ENCODE results near the gene ZNF830. TPM values are rescaled to one million over a fixed set of nuclear protein-coding genes. Genes with fewer than 3 reads are reported as not detected.

The ZNF830 gene
- total and polyA plus RNA-seq, 9 of the 15 experiments (the other 6 are each of a cell fraction or from before 2014, with no cell fraction given) = 13.1 to 28.7 (median 21.7) TPM

GRCh38 chr17:34980681-34981537 is 19.6 kb downstream of the ZNF830 start:
- Histone ChIP-seq H2AFZ (ENCODE audit: low read depth, low read length) (peak overlapping the region; percentile 90), H3K36me3 (ENCODE audit: control insufficient read depth, insufficient read depth, low read length) (peaks cover 28% of the 10 kb centered on the region), H3K27me3 (ENCODE audit: control insufficient read depth in 2 of 2, insufficient read depth in 2 of 2, low read length in 2 of 2) (no peaks in the 10 kb centered on the region), H3K4me1 (replicated peaks in 1 of 2; ENCODE audit: control insufficient read depth in 2 of 2, insufficient read depth in 2 of 2, low read length in 2 of 2) (peaks cover 17 to 26% of the 10 kb centered on the region in 2 experiments; a peak in 4 of 5 replicates), H3K4me2 (ENCODE audit: insufficient read depth, low read length) (peak overlapping the region; percentile 89), H3K4me3 (peak overlapping the region; percentile 78), H3K79me2 (ENCODE audit: control insufficient read depth, insufficient read depth, low read length) (peaks cover 49% of the 10 kb centered on the region), H3K9me1 (ENCODE audit: control insufficient read depth, insufficient read depth, low read length) (no peaks in the 10 kb centered on the region), H3K9ac (ENCODE audit: insufficient read depth in 1 of 2, low read depth in 2 of 2, low read length in 2 of 2) (peak overlapping the region; percentile 97 to 99), H4K20me1 (replicated peaks; ENCODE audit: control insufficient read depth, insufficient read depth, low read length) (no peaks in the 10 kb centered on the region), H3K9me3 (replicated peaks; ENCODE audit: control insufficient read depth, insufficient read depth, low read depth, low read length) (no peaks in the 10 kb centered on the region), H3K27ac (ENCODE audit: extremely low read depth, low read depth, low read length) (peak overlapping the region; percentile 96)
- no TSS peak for BruUV-seq (replicated peaks)
- FAIRE-seq (peak; percentile 48), ATAC-seq (peak; percentile 88), DNase-seq (ENCODE audit: extremely low read depth in 1 of 4, low spot score in 3 of 4) (peak; percentile 85 to 97 (median 94))
- intact Hi-C loops (cut with micrococcal nuclease) = loop anchor here (2.0 to 5.0 kb wide), 3 partner anchors 20 to 106 kb away; partner anchors contain the start of genes CCT6B and ZNF830
- in situ Hi-C loops (cut with MboI) = no loop called here
- CTCF ChIA-PET (ENCODE audit: low intra/inter-chr PET ratio) = interaction anchor here (0.7 kb wide), 1 partner anchor 436 kb away, joined by 3 read pairs; no protein-coding TSS in a partner anchor
- under 1% methylated on average over 52 of the region's 69 CpGs for WGBS (ENCODE audit: insufficient coverage, low coverage, missing lambda C conversion rate)
- POLR2A ChIA-PET = interaction anchor here (0.7 to 3.4 kb wide), 25 partner anchors 11 to 1373 kb away, joined by 3 to 27 read pairs (median 4); partner anchors contain the start of genes RAD51D and RFFL
- TF ChIP-seq, protein P1, sequence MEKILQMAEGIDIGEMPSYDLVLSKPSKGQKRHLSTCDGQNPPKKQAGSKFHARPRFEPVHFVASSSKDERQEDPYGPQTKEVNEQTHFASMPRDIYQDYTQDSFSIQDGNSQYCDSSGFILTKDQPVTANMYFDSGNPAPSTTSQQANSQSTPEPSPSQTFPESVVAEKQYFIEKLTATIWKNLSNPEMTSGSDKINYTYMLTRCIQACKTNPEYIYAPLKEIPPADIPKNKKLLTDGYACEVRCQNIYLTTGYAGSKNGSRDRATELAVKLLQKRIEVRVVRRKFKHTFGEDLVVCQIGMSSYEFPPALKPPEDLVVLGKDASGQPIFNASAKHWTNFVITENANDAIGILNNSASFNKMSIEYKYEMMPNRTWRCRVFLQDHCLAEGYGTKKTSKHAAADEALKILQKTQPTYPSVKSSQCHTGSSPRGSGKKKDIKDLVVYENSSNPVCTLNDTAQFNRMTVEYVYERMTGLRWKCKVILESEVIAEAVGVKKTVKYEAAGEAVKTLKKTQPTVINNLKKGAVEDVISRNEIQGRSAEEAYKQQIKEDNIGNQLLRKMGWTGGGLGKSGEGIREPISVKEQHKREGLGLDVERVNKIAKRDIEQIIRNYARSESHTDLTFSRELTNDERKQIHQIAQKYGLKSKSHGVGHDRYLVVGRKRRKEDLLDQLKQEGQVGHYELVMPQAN (IDR thresholded peaks at IDR 0.05; ENCODE audit: borderline replicate concordance) = peak; percentile 52; the same call in 1 of the 2 replicates
- TF ChIP-seq GTF2E2 (tag; IDR thresholded peaks at IDR 0.05) (peak; percentile 46; the same call in 1 of the 2 replicates), ZZZ3 (IDR thresholded peaks at IDR 0.05) (no peak), NONO (IDR thresholded peaks at IDR 0.05; ENCODE audit: low read depth in 2 of 2, low read length in 1 of 2) (peak; percentile 63 to 78; a peak in 3 of 4 replicates), THAP12 (CRISPR knock-in tag; IDR thresholded peaks at IDR 0.05) (peak; percentile 2; the same call in 1 of the 2 replicates), BRD4 (IDR thresholded peaks at IDR 0.05) (peak; percentile 92), SAP30 (IDR thresholded peaks at IDR 0.05; ENCODE audit: borderline replicate concordance, insufficient read depth, low read depth, low read length, poor library complexity, severe bottlenecking) (no peak), FOXP4 (CRISPR knock-in tag; IDR thresholded peaks at IDR 0.05; ENCODE audit: borderline replicate concordance) (no peak), ZSCAN32 (CRISPR knock-in tag; IDR thresholded peaks at IDR 0.05) (no peak), ZSCAN29 (IDR thresholded peaks at IDR 0.05) (no peak)
- TF ChIP-seq, protein P2, sequence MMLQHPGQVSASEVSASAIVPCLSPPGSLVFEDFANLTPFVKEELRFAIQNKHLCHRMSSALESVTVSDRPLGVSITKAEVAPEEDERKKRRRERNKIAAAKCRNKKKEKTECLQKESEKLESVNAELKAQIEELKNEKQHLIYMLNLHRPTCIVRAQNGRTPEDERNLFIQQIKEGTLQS (IDR thresholded peaks at IDR 0.05) = no peak
- TF ChIP-seq, protein P2 (CRISPR knock-in tag; conservative IDR thresholded peaks at IDR 0.05) = no peak

Data from K562 (cell line).